GM21576 (cell line): ENCODE results near the gene DIP2C.
"Not testable (repeated sequence)": the region's sequence is repeated elsewhere in the genome, so short reads cannot be mapped to it uniquely, and the experiment has no call there.

Experiments used
- ATAC-seq: cut with Tn5 transposase; IDR thresholded peaks from one replicate; pipeline ENCODE4 v1.9.1; 2021; ENCODE audit warnings: mild to moderate bottlenecking, moderate library complexity; ENCODE audit not compliant: unreplicated experiment

Gene DIP2C

GRCh38 chr10:323651-324293, 365.7 kb downstream of the DIP2C start:
- ATAC-seq, result peak; percentile 95

DNA sequence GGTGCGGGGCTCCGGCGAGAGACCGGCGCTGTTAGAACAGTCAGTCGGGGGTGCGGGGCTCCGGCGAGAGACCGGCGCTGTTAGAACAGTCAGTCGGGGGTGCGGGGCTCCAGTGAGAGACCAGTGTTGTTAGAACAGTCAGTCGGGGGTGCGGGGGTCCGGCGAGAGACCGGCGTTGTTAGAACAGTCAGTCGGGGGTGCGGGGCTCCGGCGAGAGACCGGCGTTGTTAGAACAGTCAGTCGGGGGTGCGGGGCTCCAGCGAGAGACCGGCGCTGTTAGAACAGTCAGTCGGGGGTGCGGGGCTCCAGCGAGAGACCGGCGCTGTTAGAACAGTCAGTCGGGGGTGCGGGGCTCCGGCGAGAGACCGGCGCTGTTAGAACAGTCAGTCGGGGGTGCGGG, 366.4 kb downstream of the DIP2C start:
- not testable (repeated sequence) for ATAC-seq

- ATAC-seq, result no peak
These were observed 368.7 kb downstream of the DIP2C start for GRCh38 chr10:320771-321170.

GRCh38 chr10:317926-318325, 371.5 kb downstream of the DIP2C start:
- ATAC-seq, result no peak

DNA sequence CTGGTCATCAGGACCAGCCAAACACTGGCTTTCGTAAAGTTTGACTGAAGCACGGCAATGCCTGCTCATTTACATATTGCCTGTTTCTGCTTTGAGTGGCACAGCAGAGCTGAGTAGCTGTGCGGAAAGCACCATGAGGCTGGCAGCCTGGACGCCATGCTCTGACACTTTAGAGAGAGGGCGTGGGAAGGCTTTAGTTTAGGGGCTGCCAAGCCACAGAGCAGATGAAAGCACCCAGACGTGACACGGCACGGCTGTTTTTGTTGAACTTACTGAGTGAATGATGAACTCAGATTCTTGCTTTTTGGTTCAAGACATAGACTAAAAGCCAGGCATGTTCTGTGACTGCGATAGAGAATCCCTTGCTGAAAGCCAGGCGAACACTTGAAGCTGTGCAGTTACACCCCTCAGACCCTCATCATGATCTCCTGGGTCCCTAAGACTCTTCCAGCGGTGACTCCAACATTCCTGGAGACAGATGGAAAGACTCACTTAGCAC, 372.1 kb downstream of the DIP2C start:
- peak; percentile 97 for ATAC-seq

GRCh38 chr10:316390-316789, 373.1 kb downstream of the DIP2C start:
- no peak for ATAC-seq

DNA sequence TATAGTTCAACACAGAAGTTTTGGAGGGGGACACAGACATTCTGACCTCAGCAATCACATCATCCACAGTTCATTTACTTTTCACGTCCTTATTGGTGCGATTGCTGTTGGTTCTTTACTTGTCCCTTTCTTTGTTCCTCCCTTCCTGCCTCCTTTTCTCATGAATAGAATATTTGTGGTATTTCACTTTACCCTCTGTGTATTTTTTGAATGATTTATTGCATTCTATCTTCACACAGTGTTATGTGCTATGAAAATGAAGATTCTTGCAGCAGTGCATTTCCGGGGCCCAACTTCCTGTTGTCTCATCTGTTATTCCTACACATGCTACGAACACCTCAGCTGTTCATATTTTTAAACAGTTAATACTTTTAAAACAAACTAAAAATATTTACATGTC, 374.6 kb downstream of the DIP2C start:
- ATAC-seq, result no peak

DNA sequence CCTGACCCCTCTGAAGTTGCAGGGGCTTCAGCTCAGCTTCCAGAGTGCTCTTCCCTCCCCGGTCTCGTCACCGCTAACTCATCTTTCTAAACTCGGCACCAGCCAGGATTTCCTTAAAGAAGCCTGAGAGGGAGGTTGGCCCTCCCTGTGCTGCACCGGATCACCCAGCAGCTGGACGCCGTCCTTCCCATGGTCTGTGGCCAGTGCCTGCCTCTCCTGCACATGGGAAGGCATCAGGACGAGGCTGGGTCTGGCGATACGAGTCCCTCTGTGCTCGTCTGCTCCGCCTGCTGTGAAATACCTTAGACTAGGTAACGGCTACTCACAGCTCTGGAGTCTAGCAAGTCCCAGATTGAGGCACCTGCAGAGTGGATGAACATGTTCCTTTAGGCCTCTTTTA, 375.1 kb downstream of the DIP2C start:
- no peak for ATAC-seq

GRCh38 chr10:311901-312665, 377.4 kb downstream of the DIP2C start:
- ATAC-seq, result no peak

- no peak for ATAC-seq
These were observed 378.4 kb downstream of the DIP2C start for GRCh38 chr10:310976-311639.

- no peak for ATAC-seq
These were observed 379.1 kb downstream of the DIP2C start for GRCh38 chr10:310371-310770.

DNA sequence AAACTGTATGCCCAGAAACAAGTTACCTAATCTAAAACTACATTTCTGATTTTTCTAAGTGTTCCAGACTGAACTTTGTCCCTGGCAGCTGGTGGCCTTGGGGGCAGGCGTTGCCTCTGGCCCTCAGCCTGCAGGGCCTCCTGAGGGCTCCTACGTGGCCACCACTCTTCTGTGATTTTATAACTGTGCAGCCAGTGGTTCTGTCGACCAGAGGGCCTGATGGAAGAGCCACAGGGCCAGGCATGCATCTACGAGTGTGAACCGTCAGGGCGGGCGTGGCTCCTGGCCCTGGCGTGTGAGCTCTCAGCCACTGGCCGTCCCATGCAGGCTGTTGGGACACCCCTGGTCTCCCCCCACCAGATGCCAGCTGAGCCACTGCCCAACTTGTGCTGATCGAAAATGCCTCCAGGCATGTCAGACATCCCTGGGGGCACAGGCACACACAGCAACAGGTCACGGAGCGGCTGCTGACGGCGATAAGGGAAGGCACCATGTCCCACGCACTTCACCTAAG, 380.8 kb downstream of the DIP2C start:
- no peak for ATAC-seq

DNA sequence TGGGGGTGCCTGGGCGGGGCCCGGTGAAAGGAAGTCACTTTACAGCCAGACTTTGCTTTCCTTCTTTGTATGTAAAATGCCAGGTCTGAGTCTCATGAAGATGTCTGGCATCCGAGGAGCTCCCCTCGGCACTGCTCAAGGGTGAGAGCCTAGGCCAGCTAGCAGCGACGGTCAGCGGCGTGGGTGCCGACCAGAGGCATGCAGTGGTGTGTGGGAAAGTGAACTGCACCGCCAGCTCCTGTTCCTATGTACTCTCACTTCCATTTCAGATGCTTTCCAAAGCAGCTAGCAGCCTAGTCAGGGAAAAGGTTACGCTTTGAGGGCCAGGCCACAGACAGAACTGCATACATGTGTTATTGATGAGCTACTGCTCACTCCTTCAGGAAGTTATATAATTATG, 381.4 kb downstream of the DIP2C start:
- ATAC-seq, result no peak

DNA sequence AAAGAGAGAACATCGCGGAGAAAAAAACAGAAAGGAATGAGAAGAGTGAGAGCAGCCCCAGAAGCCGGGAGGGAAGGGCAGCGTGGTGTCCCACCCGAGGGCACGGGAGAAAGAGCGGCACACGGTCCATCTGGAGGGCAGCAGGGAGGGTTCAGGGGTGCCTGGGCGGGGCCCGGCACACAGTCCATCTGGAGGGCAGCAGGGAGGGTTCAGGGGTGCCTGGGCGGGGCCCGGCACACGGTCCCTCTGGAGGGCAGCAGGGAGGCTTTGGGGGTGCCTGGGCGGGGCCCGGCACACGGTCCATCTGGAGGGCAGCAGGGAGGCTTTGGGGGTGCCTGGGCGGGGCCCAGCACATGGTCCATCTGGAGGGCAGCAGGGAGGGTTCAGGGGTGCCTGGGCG, 381.8 kb downstream of the DIP2C start:
- ATAC-seq, result no peak

DNA sequence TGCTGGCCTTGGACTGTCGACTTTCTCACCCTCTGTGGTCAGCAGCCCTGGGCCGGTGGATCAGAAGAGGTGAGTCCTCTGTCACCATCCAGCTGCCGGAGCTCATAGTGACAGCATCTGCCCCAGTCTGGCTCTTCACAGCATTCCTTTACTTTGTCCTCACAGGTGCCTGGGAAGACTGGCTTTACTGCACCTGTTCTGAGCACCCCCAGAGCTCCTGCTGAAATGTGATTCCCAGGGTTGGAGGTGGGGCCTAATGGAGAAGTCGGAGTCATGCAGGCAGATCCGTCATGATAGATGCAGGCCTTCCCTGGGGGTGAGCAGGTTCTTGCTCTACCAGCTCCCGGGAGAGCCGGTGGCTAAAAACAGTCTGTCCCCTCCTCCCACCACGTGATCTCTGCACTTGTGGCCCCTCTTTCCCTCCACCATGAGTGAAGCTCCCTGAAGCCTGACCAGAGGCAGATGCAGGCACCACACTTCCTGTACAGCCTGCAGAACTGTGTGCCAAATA, 382.7 kb downstream of the DIP2C start:
- peak; percentile 63 for ATAC-seq

GRCh38 chr10:306007-306674, 383.3 kb downstream of the DIP2C start:
- no peak for ATAC-seq

GRCh38 chr10:305034-305433, 384.4 kb downstream of the DIP2C start:
- ATAC-seq, result no peak

DNA sequence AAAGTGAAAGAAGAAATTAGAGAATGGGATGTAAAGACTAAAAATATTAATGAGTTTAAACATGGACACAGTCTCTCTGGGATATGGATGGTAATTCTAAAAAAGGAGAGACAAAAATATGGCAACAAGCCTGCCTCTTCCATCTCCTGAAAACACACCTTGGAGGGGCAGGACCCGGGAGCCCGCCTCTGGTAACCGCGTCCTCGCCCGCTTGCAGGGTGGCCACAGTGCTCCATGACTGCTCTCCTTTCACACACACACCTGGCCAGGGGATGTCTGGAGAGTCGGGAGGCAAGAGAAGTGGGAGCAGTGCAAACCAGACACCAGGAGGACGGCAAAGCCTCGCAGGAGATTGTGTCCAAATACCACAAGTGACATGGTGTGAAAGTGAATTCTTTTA, 387.9 kb downstream of the DIP2C start:
- ATAC-seq, result no peak

DNA sequence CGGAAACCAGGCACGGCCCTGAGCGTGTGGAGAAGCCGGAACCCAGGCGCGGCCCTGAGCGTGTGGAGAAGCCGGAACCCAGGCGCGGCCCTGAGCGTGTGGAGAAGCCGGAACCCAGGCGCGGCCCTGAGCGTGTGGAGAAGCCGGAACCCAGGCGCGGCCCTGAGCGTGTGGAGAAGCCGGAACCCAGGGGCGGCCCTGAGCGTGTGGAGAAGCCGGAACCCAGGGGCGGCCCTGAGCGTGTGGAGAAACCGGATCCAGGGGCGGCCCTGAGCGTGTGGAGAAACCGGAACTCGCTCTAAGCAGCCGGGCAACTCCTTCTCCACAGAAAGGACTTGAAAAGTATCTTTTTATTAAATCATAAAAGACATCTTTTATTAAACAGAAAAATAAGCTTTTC, 388.9 kb downstream of the DIP2C start:
- not testable (repeated sequence) for ATAC-seq

DNA sequence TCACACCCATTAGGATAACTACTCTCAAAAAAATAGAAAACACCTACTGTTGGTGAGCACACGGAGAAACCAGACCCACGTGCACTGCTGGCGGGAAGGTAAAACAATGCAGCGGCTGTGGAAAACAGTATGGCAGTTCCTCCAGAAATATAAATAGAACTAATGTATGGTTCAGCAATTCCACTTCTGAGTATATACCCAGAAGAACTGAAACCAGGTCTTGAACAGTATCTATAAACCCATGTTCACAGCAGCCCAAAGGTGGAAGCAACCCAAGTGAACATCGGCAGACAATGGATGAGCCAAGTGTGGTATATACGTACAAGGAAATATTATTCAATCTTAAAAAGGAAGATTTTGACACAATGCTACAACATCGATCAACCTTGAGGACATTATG, 389.5 kb downstream of the DIP2C start:
- ATAC-seq, result peak; percentile 77

DNA sequence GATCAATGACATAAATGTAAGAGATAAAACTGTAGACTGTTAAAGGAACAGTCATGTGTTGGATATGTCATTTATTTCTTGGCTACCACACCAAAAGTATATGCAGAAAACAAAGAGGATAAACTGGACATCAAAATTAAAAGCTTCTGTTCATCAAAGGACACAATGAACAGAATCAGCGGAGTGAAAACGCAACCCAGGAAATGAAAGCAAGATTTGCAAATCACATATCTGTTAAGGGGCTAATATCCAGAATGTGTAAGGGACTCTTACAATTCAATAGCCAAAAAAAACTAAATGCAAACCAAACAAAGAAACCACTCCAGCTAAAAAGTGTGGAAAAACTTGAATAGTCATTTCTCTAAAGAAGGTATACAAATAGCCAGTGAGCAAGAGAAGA, 390.0 kb downstream of the DIP2C start:
- peak; percentile 51 for ATAC-seq
